GM21528 (cell line): Measurements from ENCODE around the gene MB.

Source experiments
- ATAC-seq: cut with Tn5 transposase; IDR thresholded peaks from one replicate; pipeline ENCODE4 v1.9.1; 2021; ENCODE audit warnings: mild to moderate bottlenecking, moderate library complexity; ENCODE audit not compliant: unreplicated experiment, low FRiP score

MB gene

DNA sequence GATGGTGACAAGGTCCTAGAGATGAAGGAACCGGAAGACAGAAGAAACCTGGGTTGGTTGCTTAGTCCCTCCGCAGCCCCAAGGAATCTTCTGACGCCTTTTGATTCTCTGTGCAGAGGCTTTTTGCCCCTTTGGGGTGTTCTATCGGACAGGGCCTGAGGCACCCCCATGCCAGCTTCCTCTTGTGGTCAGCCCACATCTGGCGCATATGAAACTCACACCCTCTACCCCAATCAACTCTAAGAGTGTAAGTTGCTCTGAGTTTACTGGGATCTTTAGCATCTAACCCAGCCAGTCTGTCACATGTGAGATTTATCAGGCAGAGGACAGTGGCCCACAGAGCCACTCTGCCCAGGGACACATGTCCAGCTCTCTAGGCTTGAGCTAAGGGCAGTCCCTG is 59.1 kb downstream of the MB start:
- no peak for ATAC-seq
